GM19438 (cell line): ENCODE results near the gene ITGA2.

ENCODE experiments used
- ATAC-seq: cut with Tn5 transposase; IDR thresholded peaks from one replicate; pipeline ENCODE4 v1.9.1; 2021; ENCODE audit warnings: low read depth; ENCODE audit not compliant: unreplicated experiment

Gene ITGA2

GRCh38 chr5:52987711-52988331, 1.3 kb upstream of the ITGA2 start:
- no peak for ATAC-seq

- ATAC-seq = no peak
Observed at GRCh38 chr5:52988335-52989024, 672 bp upstream of the ITGA2 start.

GRCh38 chr5:52989781-52990527, 802 bp downstream of the ITGA2 start:
- peak; percentile 40 for ATAC-seq

GRCh38 chr5:52990528-52990925, 1.4 kb downstream of the ITGA2 start:
- ATAC-seq = no peak

GRCh38 chr5:52993367-52993766, 4.2 kb downstream of the ITGA2 start:
- ATAC-seq = no peak

- no peak for ATAC-seq
Observed at GRCh38 chr5:52994266-52994665, 5.1 kb downstream of the ITGA2 start.

- ATAC-seq = no peak
Observed at GRCh38 chr5:52995095-52995494, 5.9 kb downstream of the ITGA2 start.

GRCh38 chr5:52995914-52996313, 6.8 kb downstream of the ITGA2 start:
- ATAC-seq = no peak

- ATAC-seq = no peak
Observed at GRCh38 chr5:52996979-52997378, 7.8 kb downstream of the ITGA2 start.

- ATAC-seq = no peak
Observed at GRCh38 chr5:52997424-52997823, 8.3 kb downstream of the ITGA2 start.

GRCh38 chr5:52998552-52999313, 9.6 kb downstream of the ITGA2 start:
- no peak for ATAC-seq

- no peak for ATAC-seq
Observed at GRCh38 chr5:52999344-52999949, 10.3 kb downstream of the ITGA2 start.

- no peak for ATAC-seq
Observed at GRCh38 chr5:53001541-53001940, 12.4 kb downstream of the ITGA2 start.

- ATAC-seq = no peak
Observed at GRCh38 chr5:53002491-53002890, 13.3 kb downstream of the ITGA2 start.

- no peak for ATAC-seq
Observed at GRCh38 chr5:53003144-53003543, 14.0 kb downstream of the ITGA2 start.

- no peak for ATAC-seq
Observed at GRCh38 chr5:53006911-53007890, 18.0 kb downstream of the ITGA2 start.

GRCh38 chr5:53008751-53009150, 19.6 kb downstream of the ITGA2 start:
- ATAC-seq = peak; percentile 91

GRCh38 chr5:53009816-53010215, 20.7 kb downstream of the ITGA2 start:
- ATAC-seq = no peak

- ATAC-seq = no peak
Observed at GRCh38 chr5:53010814-53011213, 21.7 kb downstream of the ITGA2 start.
